SK-N-SH treated with all-trans-retinoic acid at 6 μM for 48 hours (cell line): Measurements from ENCODE around the gene TXNRD2.

Source experiments
- ATAC-seq: fragments of 200-7000 bp; cut with Tn5 transposase; 3 replicates; pipeline ENCODE4 v1.9.1; 2020; ENCODE audit warnings: mild to moderate bottlenecking, moderate library complexity
- ARNTL ChIP-seq: fragments of 450-650 bp; formaldehyde crosslinking; IDR thresholded peaks from 2 replicates; pipeline ENCODE4 v1.5.0; 2020; ENCODE audit warnings: low read depth, mild to moderate bottlenecking, moderate library complexity, borderline replicate concordance
- BACH2 ChIP-seq: fragments of 250-450 bp; sonication (Bioruptor Pico); IDR thresholded peaks from 2 replicates; pipeline ENCODE4 v1.9.0; 2021; ENCODE audit warnings: mild to moderate bottlenecking, borderline replicate concordance
- CREB5 ChIP-seq: fragments of 250-450 bp; sonication (Bioruptor Pico); IDR thresholded peaks from 2 replicates; pipeline ENCODE4 v1.5.1; 2020; ENCODE audit warnings: low read depth, mild to moderate bottlenecking, moderate library complexity
- CSDC2 ChIP-seq: fragments of 250-450 bp; sonication (Bioruptor Pico); IDR thresholded peaks from 2 replicates; pipeline ENCODE4 v1.5.0; 2020; ENCODE audit warnings: mild to moderate bottlenecking, moderate library complexity
- CSRNP3 ChIP-seq: fragments of 250-450 bp; sonication (Bioruptor Pico); IDR thresholded peaks from 2 replicates; pipeline ENCODE4 v1.5.1; 2021; ENCODE audit warnings: mild to moderate bottlenecking, moderate library complexity
- ESRRG ChIP-seq: fragments of 250-450 bp; sonication (Bioruptor Pico); IDR thresholded peaks from 2 replicates; pipeline ENCODE4 v1.6.1; 2021; ENCODE audit warnings: mild to moderate bottlenecking
- GLIS3 ChIP-seq: fragments of 250-450 bp; sonication (Bioruptor Pico); IDR thresholded peaks from 2 replicates; pipeline ENCODE4 v1.5.0; 2020; ENCODE audit warnings: mild to moderate bottlenecking, moderate library complexity
- ISL1 ChIP-seq: fragments of 250-450 bp; sonication (Bioruptor Pico); IDR thresholded peaks from 2 replicates; pipeline ENCODE4 v2.1.2; 2022; ENCODE audit warnings: mild to moderate bottlenecking, moderate library complexity
- OSR1 ChIP-seq: fragments of 250-450 bp; sonication (Bioruptor Pico); IDR thresholded peaks from 2 replicates; pipeline ENCODE4 v1.8.0; 2022; ENCODE audit warnings: moderate library complexity, mild to moderate bottlenecking, inconsistent platforms
- PATZ1 ChIP-seq: fragments of 250-450 bp; sonication (Bioruptor Pico); IDR thresholded peaks from 2 replicates; pipeline ENCODE4 v1.8.0; 2020; ENCODE audit warnings: mild to moderate bottlenecking, moderate library complexity, borderline replicate concordance
- RARB ChIP-seq: fragments of 250-450 bp; sonication (Bioruptor Pico); IDR thresholded peaks from 2 replicates; pipeline ENCODE4 v1.8.0; 2021; ENCODE audit warnings: mild to moderate bottlenecking, moderate library complexity
- SNAI2 ChIP-seq: fragments of 250-450 bp; sonication (Bioruptor Pico); IDR thresholded peaks from 2 replicates; pipeline ENCODE4 v1.5.0; 2020; ENCODE audit warnings: mild to moderate bottlenecking, moderate library complexity
- TCF4 ChIP-seq: fragments of 250-450 bp; sonication (Bioruptor Pico); IDR thresholded peaks from 2 replicates; pipeline ENCODE4 v1.8.0; 2021; ENCODE audit warnings: mild to moderate bottlenecking, moderate library complexity, borderline replicate concordance
- TOX ChIP-seq: fragments of 250-450 bp; sonication (Bioruptor Pico); IDR thresholded peaks from 2 replicates; pipeline ENCODE4 v1.8.0; 2021; ENCODE audit warnings: mild to moderate bottlenecking, moderate library complexity, borderline replicate concordance
- ZC3H10 ChIP-seq: fragments of 250-450 bp; sonication (Bioruptor Pico); IDR thresholded peaks from 2 replicates; pipeline ENCODE4 v1.5.1; 2021; ENCODE audit warnings: mild to moderate bottlenecking, moderate library complexity
- ZFP30 ChIP-seq: fragments of 450-650 bp; formaldehyde crosslinking; IDR thresholded peaks from 2 replicates; pipeline ENCODE4 v1.5.0; 2022; ENCODE audit warnings: mild to moderate bottlenecking, moderate library complexity
- ZNF565 ChIP-seq: fragments of 450-650 bp; formaldehyde crosslinking; conservative IDR thresholded peaks from 2 replicates; pipeline ENCODE4 v1.5.0; 2020; ENCODE audit warnings: low read depth, mild to moderate bottlenecking, moderate library complexity
- ZNF70 ChIP-seq: fragments of 450-650 bp; formaldehyde crosslinking; IDR thresholded peaks from 2 replicates; pipeline ENCODE4 v1.5.0; 2020; ENCODE audit warnings: mild to moderate bottlenecking, moderate library complexity
- ZNF8 ChIP-seq: fragments of 450-650 bp; formaldehyde crosslinking; IDR thresholded peaks from 2 replicates; pipeline ENCODE4 v1.5.0; 2020; ENCODE audit warnings: mild to moderate bottlenecking, moderate library complexity
- TF ChIP-seq, protein P1 (sequence below): fragments of 250-450 bp; sonication (Bioruptor Pico); IDR thresholded peaks from 2 replicates; pipeline ENCODE4 v1.8.0; 2021; ENCODE audit warnings: low read depth, mild to moderate bottlenecking, moderate library complexity, borderline replicate concordance

Gene TXNRD2

GRCh38 chr22:19887256-19887985, 54.2 kb downstream of the TXNRD2 start:
- no peak for TF ChIP-seq SNAI2 (CRISPR knock-in tag)
- no peak for TF ChIP-seq ZNF8
- no peak for TF ChIP-seq PATZ1 (CRISPR knock-in tag)
- no peak for TF ChIP-seq ESRRG
- no peak for TF ChIP-seq ARNTL (CRISPR knock-in tag)
- no peak for TF ChIP-seq OSR1 (CRISPR knock-in tag)
- no peak for TF ChIP-seq ZNF70
- no peak for TF ChIP-seq TOX (CRISPR knock-in tag)
- TF ChIP-seq TCF4 (CRISPR knock-in tag) = no peak
- no peak for TF ChIP-seq GLIS3 (CRISPR knock-in tag)
- no peak for TF ChIP-seq ZFP30 (CRISPR knock-in tag)
- no peak for TF ChIP-seq CSRNP3 (CRISPR knock-in tag)
- no peak for TF ChIP-seq BACH2 (CRISPR knock-in tag)
- no peak for TF ChIP-seq ZNF565 (CRISPR knock-in tag)
- no peak for TF ChIP-seq CREB5 (CRISPR knock-in tag)
- no peak for TF ChIP-seq RARB (CRISPR knock-in tag)
- TF ChIP-seq, protein P1, sequence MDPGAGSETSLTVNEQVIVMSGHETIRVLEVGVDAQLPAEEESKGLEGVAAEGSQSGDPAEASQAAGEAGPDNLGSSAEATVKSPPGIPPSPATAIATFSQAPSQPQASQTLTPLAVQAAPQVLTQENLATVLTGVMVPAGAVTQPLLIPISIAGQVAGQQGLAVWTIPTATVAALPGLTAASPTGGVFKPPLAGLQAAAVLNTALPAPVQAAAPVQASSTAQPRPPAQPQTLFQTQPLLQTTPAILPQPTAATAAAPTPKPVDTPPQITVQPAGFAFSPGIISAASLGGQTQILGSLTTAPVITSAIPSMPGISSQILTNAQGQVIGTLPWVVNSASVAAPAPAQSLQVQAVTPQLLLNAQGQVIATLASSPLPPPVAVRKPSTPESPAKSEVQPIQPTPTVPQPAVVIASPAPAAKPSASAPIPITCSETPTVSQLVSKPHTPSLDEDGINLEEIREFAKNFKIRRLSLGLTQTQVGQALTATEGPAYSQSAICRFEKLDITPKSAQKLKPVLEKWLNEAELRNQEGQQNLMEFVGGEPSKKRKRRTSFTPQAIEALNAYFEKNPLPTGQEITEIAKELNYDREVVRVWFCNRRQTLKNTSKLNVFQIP (CRISPR knock-in tag) = no peak
- no peak for TF ChIP-seq CSDC2
- TF ChIP-seq ISL1 (CRISPR knock-in tag) = no peak
- no peak for ATAC-seq

- ATAC-seq = no peak
- TF ChIP-seq ESRRG (no peak), ZNF565 (CRISPR knock-in tag) (no peak), PATZ1 (CRISPR knock-in tag) (no peak), TCF4 (CRISPR knock-in tag) (no peak), ZC3H10 (CRISPR knock-in tag) (no peak), ZNF70 (no peak), ISL1 (CRISPR knock-in tag) (no peak), ZNF8 (no peak), ARNTL (CRISPR knock-in tag) (no peak), OSR1 (CRISPR knock-in tag) (no peak)
Measured at GRCh38 chr22:19886605-19887255, 54.9 kb downstream of the TXNRD2 start.
